HCT116 (cell line): ENCODE measurements around the gene PCDHA2.
"Not testable (repeated sequence)": the region's sequence is repeated elsewhere in the genome, so short reads cannot be mapped to it uniquely, and the experiment has no call there.

ENCODE experiments used
- CEBPB ChIP-seq: IDR thresholded peaks from 2 replicates; pipeline ENCODE4 v1.6.1; 2012; ENCODE audit warnings: low read depth
- CTCF ChIP-seq, 3 experiments: fragments of 200-600 bp in 1 of 3; sonication (generic) in 1 of 3; IDR thresholded peaks in 2 of 3; conservative IDR thresholded peaks in 1 of 3; 2 replicates each; pipeline ENCODE4 v1.5.1; 2012 to 2017; ENCODE audit warnings: low read depth in 2 of 3, low read length in 2 of 3, antibody characterized with exemption in 1 of 3, borderline replicate concordance in 1 of 3, control low read depth in 1 of 3, mild to moderate bottlenecking in 1 of 3, mixed read lengths in 1 of 3, mixed run types in 1 of 3, moderate library complexity in 1 of 3; ENCODE audit not compliant: insufficient read depth in 1 of 3
- EZH2 ChIP-seq: fragments of 200-600 bp; sonication (generic); IDR thresholded peaks from 2 replicates; pipeline ENCODE4 v1.6.1; 2017; ENCODE audit warnings: antibody characterized with exemption, mixed run types
- EZH2phosphoT487 ChIP-seq: fragments of 200-600 bp; IDR thresholded peaks from 2 replicates; pipeline ENCODE4 v1.6.1; 2018; ENCODE audit warnings: antibody characterized with exemption, borderline replicate concordance
- POLR2A ChIP-seq: IDR thresholded peaks from 2 replicates; pipeline ENCODE4 v1.7.0; 2011; ENCODE audit warnings: borderline replicate concordance; ENCODE audit not compliant: insufficient read depth, insufficient read length; ENCODE audit errors: extremely low read depth
- POLR2AphosphoS5 ChIP-seq: IDR thresholded peaks from 2 replicates; pipeline ENCODE4 v1.6.1; 2011; ENCODE audit warnings: mild to moderate bottlenecking, low read depth, low read length, moderate library complexity
- RAD21 ChIP-seq: IDR thresholded peaks from 2 replicates; pipeline ENCODE4 v1.6.1; 2012; ENCODE audit warnings: low read depth, mild to moderate bottlenecking
- REST ChIP-seq: IDR thresholded peaks from 2 replicates; pipeline ENCODE4 v1.6.1; 2012; ENCODE audit warnings: low read depth
- ZBTB33 ChIP-seq: IDR thresholded peaks from 2 replicates; pipeline ENCODE4 v1.6.1; 2011; ENCODE audit warnings: mild to moderate bottlenecking, low read length, moderate library complexity; ENCODE audit not compliant: insufficient replicate concordance; ENCODE audit errors: extremely low read depth

- not testable (repeated sequence) for TF ChIP-seq CTCF (IDR thresholded peaks at IDR 0.05 in 2 of 3, conservative IDR thresholded peaks at IDR 0.05 in 1 of 3; ENCODE audit: borderline replicate concordance in 1 of 3, insufficient read depth in 1 of 3, low read depth in 2 of 3, low read length in 2 of 3); POLR2A; EZH2; EZH2phosphoT487; ZBTB33; RAD21; POLR2AphosphoS5; CEBPB; REST
Observed at GRCh38 chr5:140787849-140788504, 6.7 kb upstream of the PCDHA2 start.
